ENCODE measurements around the gene SPINT2.

DNA sequence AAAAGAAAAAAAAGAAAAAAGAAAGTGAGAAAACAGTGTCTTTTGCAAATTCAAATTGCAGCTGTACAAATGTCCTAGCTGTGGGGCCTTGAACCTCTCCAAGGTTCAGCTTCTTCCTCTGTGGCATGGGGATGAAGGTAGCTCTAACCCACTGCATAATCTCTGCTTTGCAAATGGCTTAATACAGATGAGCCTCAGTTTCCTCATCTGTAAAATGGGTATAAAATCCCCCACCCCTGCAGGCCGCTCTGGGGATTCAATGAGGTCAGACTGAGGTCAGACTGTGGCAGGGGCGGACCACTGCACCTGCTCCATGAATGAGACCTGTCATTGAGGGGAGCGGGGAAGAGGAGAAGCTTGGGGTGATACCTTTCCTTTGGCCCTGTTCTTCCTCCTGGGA is 46.2 kb upstream of the SPINT2 start:
- TF ChIP-seq, protein P1, sequence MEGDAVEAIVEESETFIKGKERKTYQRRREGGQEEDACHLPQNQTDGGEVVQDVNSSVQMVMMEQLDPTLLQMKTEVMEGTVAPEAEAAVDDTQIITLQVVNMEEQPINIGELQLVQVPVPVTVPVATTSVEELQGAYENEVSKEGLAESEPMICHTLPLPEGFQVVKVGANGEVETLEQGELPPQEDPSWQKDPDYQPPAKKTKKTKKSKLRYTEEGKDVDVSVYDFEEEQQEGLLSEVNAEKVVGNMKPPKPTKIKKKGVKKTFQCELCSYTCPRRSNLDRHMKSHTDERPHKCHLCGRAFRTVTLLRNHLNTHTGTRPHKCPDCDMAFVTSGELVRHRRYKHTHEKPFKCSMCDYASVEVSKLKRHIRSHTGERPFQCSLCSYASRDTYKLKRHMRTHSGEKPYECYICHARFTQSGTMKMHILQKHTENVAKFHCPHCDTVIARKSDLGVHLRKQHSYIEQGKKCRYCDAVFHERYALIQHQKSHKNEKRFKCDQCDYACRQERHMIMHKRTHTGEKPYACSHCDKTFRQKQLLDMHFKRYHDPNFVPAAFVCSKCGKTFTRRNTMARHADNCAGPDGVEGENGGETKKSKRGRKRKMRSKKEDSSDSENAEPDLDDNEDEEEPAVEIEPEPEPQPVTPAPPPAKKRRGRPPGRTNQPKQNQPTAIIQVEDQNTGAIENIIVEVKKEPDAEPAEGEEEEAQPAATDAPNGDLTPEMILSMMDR (IDR thresholded peaks at IDR 0.05) = no peak
- no peak for TF ChIP-seq EZH2 (IDR thresholded peaks at IDR 0.05; ENCODE audit: borderline replicate concordance, insufficient read depth, low read depth, low read length, poor library complexity, severe bottlenecking)

Measured in B cell (primary cell).